Measurements from ENCODE around the gene BBX. TPM values are rescaled to one million over a fixed set of nuclear protein-coding genes. Genes with fewer than 3 reads are reported as not detected.

The BBX gene
- total RNA-seq, 1 experiment from 2014 or later = 45.0 TPM

DNA sequence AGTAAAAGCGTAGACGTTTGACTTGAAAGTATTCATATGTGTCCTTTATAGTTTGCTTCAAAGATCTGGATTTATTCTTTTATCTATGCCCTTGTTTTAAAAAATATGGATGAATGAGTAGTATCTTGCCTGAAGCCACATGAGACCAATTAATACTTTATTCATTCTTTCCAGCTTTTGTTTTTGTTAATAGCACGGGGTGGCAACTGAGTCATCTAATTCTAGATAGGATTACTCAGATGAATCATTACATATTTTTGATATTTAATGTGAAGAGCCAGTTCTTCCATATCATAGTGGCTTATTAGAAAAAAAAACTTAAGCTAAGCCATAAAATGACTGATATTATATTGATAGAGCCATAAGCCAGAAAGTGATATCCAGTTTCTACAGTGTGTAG lies 121.9 kb downstream of the BBX start:
- H3K9me3 Mint-ChIP-seq = peaks cover 11% of the 10 kb centered on the region
- no peak overlapping the region for H3K27ac Mint-ChIP-seq
- peaks cover 20% of the 10 kb centered on the region for H3K36me3 Mint-ChIP-seq
- TF ChIP-seq, protein P1, sequence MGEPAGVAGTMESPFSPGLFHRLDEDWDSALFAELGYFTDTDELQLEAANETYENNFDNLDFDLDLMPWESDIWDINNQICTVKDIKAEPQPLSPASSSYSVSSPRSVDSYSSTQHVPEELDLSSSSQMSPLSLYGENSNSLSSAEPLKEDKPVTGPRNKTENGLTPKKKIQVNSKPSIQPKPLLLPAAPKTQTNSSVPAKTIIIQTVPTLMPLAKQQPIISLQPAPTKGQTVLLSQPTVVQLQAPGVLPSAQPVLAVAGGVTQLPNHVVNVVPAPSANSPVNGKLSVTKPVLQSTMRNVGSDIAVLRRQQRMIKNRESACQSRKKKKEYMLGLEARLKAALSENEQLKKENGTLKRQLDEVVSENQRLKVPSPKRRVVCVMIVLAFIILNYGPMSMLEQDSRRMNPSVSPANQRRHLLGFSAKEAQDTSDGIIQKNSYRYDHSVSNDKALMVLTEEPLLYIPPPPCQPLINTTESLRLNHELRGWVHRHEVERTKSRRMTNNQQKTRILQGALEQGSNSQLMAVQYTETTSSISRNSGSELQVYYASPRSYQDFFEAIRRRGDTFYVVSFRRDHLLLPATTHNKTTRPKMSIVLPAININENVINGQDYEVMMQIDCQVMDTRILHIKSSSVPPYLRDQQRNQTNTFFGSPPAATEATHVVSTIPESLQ (CRISPR knock-in tag; IDR thresholded peaks at IDR 0.05) = no peak
- TF ChIP-seq NFE2L1 (CRISPR knock-in tag; IDR thresholded peaks at IDR 0.05) (no peak), ELF4 (CRISPR knock-in tag; IDR thresholded peaks at IDR 0.05; ENCODE audit: low read depth) (no peak), ZNF138 (CRISPR knock-in tag; conservative IDR thresholded peaks at IDR 0.05) (no peak), ZNF317 (CRISPR knock-in tag; IDR thresholded peaks at IDR 0.05; ENCODE audit: borderline replicate concordance, low read depth) (no peak), FOXK1 (CRISPR knock-in tag; IDR thresholded peaks at IDR 0.05) (no peak), CREM (CRISPR knock-in tag; IDR thresholded peaks at IDR 0.05) (no peak), GTF2I (CRISPR knock-in tag; conservative IDR thresholded peaks at IDR 0.05) (no peak)
- TF ChIP-seq, protein P2, sequence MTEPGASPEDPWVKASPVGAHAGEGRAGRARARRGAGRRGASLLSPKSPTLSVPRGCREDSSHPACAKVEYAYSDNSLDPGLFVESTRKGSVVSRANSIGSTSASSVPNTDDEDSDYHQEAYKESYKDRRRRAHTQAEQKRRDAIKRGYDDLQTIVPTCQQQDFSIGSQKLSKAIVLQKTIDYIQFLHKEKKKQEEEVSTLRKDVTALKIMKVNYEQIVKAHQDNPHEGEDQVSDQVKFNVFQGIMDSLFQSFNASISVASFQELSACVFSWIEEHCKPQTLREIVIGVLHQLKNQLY (CRISPR knock-in tag; IDR thresholded peaks at IDR 0.05) = no peak
- TF ChIP-seq, protein P3, sequence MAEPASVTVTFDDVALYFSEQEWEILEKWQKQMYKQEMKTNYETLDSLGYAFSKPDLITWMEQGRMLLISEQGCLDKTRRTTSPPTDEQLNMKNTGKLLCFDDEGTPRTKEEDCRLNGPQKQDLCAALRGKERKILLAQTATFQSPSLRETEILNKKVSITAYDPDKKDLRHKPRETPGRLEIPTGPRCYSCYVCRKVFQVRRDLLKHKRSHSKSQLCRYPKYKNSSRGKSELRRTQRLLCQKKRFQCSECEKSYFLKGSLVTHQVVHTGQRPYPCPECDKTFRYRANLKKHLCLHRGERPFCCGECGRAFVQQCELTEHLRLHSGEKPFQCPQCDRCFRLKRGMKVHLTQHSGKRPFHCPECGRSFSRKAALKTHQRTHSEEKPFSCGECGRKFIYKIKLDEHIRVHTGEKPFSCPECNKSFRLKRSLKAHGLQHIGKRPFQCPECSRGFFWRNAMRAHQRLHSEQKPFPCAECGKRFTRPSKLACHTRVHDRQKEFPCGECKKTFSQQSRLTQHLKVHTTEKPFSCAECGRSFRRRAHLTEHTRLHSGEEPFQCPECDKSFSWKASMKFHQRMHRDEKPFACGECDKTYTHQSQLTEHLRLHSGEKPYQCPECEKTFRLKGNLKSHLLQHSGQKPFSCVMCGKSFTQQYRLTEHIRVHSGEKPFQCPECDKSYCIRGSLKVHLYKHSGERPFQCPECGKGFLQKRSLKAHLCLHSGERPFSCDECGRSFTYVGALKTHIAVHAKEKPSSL (CRISPR knock-in tag; conservative IDR thresholded peaks at IDR 0.05) = no peak
- TF ChIP-seq, protein P4, sequence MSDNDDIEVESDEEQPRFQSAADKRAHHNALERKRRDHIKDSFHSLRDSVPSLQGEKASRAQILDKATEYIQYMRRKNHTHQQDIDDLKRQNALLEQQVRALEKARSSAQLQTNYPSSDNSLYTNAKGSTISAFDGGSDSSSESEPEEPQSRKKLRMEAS (CRISPR knock-in tag; IDR thresholded peaks at IDR 0.05) = no peak
- TF ChIP-seq, protein P5, sequence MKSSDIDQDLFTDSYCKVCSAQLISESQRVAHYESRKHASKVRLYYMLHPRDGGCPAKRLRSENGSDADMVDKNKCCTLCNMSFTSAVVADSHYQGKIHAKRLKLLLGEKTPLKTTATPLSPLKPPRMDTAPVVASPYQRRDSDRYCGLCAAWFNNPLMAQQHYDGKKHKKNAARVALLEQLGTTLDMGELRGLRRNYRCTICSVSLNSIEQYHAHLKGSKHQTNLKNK (CRISPR knock-in tag; IDR thresholded peaks at IDR 0.05) = no peak
- no peak for DNase-seq (ENCODE audit: low spot score)
- H3K27me3 Mint-ChIP-seq (ENCODE audit: low read depth) = no peaks in the 10 kb centered on the region
- CTCF ChIA-PET = no interaction called here
- POLR2A ChIA-PET = no interaction called here
- peaks cover 30% of the 10 kb centered on the region for H3K4me1 Mint-ChIP-seq
- no peak for ATAC-seq
- no peak overlapping the region for H3K4me3 Mint-ChIP-seq

DNA sequence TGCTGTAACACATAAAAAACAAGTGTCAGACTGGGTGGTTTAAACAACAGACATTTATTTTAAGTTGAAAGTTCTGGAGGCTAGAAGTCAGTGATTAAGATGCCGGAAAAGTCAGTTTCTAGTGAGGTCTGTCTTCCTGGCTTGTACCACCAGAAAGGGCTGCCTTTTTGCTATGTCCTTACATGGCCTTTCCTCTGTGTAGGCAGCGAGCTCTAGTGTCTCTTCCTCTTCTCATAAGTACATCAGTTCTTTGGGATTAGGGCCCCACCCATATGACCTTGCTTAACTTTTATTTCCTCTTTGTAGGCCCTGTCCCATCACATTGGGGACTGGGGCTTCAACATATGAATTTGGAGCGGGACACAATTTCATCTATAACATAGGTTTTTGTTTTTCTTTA lies 128.0 kb downstream of the BBX start:
- CTCF ChIA-PET = no interaction called here
- Mint-ChIP-seq H3K4me1 (peaks cover 4% of the 10 kb centered on the region; the same call in 1 of the 2 replicates), H3K36me3 (peaks cover 34% of the 10 kb centered on the region), H3K9me3 (peaks cover 11% of the 10 kb centered on the region), H3K4me3 (no peak overlapping the region), H3K27me3 (ENCODE audit: low read depth) (no peaks in the 10 kb centered on the region), H3K27ac (no peak overlapping the region)
- ATAC-seq = no peak
- no peak for TF ChIP-seq TCF7 (CRISPR knock-in tag; IDR thresholded peaks at IDR 0.05; ENCODE audit: low read depth)
- no peak for TF ChIP-seq ELF4 (CRISPR knock-in tag; IDR thresholded peaks at IDR 0.05; ENCODE audit: low read depth)
- no peak for TF ChIP-seq RELA (CRISPR knock-in tag; IDR thresholded peaks at IDR 0.05; ENCODE audit: borderline replicate concordance)
- no peak for TF ChIP-seq JAZF1 (CRISPR knock-in tag; IDR thresholded peaks at IDR 0.05)
- TF ChIP-seq, protein P6, sequence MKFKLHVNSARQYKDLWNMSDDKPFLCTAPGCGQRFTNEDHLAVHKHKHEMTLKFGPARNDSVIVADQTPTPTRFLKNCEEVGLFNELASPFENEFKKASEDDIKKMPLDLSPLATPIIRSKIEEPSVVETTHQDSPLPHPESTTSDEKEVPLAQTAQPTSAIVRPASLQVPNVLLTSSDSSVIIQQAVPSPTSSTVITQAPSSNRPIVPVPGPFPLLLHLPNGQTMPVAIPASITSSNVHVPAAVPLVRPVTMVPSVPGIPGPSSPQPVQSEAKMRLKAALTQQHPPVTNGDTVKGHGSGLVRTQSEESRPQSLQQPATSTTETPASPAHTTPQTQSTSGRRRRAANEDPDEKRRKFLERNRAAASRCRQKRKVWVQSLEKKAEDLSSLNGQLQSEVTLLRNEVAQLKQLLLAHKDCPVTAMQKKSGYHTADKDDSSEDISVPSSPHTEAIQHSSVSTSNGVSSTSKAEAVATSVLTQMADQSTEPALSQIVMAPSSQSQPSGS (CRISPR knock-in tag; IDR thresholded peaks at IDR 0.05; ENCODE audit: borderline replicate concordance, low read depth) = no peak
- TF ChIP-seq, protein P5 (CRISPR knock-in tag; IDR thresholded peaks at IDR 0.05) = no peak
- TF ChIP-seq, protein P7, sequence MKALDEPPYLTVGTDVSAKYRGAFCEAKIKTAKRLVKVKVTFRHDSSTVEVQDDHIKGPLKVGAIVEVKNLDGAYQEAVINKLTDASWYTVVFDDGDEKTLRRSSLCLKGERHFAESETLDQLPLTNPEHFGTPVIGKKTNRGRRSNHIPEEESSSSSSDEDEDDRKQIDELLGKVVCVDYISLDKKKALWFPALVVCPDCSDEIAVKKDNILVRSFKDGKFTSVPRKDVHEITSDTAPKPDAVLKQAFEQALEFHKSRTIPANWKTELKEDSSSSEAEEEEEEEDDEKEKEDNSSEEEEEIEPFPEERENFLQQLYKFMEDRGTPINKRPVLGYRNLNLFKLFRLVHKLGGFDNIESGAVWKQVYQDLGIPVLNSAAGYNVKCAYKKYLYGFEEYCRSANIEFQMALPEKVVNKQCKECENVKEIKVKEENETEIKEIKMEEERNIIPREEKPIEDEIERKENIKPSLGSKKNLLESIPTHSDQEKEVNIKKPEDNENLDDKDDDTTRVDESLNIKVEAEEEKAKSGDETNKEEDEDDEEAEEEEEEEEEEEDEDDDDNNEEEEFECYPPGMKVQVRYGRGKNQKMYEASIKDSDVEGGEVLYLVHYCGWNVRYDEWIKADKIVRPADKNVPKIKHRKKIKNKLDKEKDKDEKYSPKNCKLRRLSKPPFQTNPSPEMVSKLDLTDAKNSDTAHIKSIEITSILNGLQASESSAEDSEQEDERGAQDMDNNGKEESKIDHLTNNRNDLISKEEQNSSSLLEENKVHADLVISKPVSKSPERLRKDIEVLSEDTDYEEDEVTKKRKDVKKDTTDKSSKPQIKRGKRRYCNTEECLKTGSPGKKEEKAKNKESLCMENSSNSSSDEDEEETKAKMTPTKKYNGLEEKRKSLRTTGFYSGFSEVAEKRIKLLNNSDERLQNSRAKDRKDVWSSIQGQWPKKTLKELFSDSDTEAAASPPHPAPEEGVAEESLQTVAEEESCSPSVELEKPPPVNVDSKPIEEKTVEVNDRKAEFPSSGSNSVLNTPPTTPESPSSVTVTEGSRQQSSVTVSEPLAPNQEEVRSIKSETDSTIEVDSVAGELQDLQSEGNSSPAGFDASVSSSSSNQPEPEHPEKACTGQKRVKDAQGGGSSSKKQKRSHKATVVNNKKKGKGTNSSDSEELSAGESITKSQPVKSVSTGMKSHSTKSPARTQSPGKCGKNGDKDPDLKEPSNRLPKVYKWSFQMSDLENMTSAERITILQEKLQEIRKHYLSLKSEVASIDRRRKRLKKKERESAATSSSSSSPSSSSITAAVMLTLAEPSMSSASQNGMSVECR (CRISPR knock-in tag; IDR thresholded peaks at IDR 0.05; ENCODE audit: borderline replicate concordance) = no peak
- TF ChIP-seq GTF2I (CRISPR knock-in tag; conservative IDR thresholded peaks at IDR 0.05) = no peak
- POLR2A ChIA-PET = no interaction called here
- no peak for DNase-seq (ENCODE audit: low spot score)

Measured in WTC11 (cell line).